Cerebellar nuclear complex (tissue), 1 donor: ENCODE data around the gene KCNH3.
A peak's percentile ranks its signal among the peaks of the same experiment; 100 is the strongest.

Experiments used
- DNase-seq, 2 experiments: peaks; one replicate each; lab custom pipeline; 2025; lab: John Stamatoyannopoulos, UW

Gene KCNH3

DNA sequence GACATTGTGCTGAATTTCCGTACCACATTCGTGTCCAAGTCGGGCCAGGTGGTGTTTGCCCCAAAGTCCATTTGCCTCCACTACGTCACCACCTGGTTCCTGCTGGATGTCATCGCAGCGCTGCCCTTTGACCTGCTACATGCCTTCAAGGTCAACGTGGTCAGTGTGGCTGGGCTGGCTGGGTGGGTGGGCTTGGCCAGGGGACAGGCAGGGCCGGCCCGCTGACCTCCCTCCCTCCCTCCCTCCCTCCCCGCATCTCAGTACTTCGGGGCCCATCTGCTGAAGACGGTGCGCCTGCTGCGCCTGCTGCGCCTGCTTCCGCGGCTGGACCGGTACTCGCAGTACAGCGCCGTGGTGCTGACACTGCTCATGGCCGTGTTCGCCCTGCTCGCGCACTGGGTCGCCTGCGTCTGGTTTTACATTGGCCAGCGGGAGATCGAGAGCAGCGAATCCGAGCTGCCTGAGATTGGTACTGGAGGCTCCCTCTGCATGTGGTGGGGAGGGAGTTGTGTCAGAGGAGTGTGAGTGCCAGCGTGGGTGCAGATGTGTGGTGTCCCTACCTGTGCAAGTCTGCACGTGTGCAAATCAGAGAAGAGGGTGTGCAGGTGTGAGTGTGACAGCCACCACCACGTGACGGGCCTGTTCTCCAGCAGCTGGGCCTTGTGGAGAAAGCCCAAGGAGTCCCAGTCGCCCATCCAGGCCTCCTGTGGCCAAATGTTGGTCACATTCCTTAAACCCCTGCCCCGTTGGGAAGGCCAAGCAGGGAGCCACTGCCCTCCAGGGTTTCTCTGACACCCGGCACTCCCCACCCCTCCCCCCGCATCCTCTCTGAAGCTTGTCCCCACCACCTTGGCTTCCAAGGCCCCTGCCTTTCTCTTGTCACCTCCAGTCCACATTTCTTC lies 5.3 kb downstream of the KCNH3 start:
- no peak for DNase-seq

- DNase-seq: no peak
These were observed 7.0 kb downstream of the KCNH3 start for GRCh38 chr12:49545815-49546214.

DNA sequence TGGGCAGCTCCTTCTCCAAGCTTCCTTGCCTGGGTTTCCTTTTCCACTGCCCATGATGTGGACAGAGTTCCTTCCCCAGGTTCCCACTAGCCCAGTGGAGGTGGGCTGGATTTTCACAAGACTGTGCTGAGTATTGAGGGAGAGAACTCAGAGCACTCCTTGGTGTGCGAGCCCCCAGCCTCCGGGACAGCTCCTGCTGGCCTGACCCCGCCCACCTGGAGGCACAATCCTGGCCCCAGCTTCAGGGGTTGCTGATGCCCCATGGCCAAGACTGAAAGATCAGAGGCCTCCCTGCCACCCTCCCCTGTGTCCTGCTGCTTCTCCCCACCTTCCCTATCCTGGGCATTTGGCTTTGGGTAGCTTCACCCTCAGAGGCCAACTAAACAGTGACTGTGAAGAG lies 7.7 kb downstream of the KCNH3 start:
- no peak for DNase-seq

DNA sequence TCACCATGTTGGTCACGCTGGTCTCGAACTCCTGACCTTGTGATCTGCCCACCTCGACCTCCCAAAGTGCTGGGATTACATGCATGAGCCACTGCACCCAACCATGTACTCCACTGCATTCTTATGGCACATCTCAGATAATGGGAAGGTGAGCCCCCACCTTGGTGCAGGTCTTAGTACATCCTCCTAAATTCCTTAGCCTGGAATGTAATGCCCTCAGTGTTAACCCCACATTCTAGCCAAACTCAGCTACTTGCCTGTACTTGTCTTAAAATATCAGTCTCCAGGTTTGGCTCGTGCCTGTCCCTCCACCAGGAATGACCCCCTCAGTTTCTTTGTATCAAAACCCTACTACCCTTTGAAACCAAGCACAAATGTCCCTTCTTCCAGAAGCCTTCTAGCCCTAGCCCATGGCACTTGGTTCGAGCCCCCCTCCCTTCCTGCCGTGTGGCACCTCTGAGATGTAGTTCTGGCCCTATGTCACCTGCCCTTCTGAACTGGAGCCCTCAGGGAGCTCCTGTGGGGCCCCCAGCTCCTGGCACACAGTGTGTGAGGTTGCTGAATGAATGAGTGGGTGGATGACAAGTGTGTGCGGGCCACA lies 8.4 kb downstream of the KCNH3 start:
- DNase-seq: no peak

GRCh38 chr12:49548481-49548821 lies 9.6 kb downstream of the KCNH3 start:
- DNase-seq: no peak

DNA sequence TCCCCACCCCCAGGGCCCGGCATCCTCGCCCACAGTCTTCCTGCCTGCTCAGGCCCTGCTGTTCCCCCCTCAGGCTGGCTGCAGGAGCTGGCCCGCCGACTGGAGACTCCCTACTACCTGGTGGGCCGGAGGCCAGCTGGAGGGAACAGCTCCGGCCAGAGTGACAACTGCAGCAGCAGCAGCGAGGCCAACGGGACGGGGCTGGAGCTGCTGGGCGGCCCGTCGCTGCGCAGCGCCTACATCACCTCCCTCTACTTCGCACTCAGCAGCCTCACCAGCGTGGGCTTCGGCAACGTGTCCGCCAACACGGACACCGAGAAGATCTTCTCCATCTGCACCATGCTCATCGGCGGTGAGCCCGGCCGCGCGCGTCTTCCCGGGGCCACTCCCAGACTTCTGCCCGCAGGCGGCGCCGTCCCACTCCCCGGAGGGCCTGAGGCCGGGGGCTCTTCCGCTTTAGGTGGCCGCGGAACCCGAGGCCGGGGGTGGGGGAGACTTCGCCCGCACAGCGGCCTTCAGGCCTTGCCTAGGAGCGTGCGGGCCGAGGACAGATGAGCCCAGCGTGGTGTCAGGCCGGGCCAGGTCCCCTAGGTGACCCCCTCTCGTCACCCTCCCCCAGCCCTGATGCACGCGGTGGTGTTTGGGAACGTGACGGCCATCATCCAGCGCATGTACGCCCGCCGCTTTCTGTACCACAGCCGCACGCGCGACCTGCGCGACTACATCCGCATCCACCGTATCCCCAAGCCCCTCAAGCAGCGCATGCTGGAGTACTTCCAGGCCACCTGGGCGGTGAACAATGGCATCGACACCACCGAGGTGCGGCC lies 10.2 kb downstream of the KCNH3 start:
- DNase-seq: no peak

- DNase-seq: no peak
These were observed 11.2 kb downstream of the KCNH3 start for GRCh38 chr12:49549735-49550692.

DNA sequence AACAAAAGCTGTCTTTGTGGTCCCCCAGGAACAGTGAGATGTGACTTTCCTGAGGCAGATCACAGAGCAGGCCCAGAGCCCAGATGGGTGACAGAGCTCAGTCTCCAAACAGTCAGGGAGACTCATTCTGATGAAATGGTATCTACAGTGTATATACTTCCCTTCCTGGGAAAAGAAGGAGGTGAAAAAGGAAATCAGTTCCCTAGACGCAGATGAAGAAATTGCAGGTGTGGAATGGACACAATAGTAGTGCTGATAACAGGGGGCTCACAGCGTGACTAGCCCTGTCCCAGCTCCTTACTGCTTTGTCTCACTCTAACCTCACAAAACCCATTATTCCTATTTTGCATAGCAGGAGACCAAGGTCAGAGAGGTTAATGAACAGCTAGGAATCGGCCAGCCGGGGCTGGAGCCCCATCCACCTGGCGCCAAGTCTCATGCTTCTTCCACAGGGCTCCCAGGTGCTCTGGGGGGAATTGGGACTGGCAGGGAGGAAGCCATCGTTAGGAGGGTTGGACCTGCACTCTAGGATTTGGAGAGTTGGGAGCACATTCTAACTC lies 11.9 kb downstream of the KCNH3 start:
- DNase-seq: no peak

DNA sequence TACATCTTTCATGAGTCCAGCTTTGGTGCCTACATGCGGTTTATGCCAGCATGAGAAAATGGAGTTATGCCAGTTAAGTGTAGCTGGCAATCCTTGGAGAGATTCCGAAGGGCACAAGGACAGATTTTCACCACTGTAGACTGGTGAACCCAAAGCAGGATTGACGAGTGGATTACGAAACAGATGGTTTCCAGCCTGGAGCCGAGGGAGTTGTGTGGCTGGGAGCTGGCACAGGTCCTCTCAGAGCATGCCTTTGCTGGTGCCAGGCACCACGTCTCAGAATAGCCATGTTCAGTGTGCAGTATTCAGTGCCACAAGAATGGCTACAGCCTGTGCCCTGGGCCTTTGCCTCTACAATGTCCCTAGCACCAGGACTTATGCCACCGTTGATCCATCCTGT lies 13.2 kb downstream of the KCNH3 start:
- peak in 1 of 2 experiments; percentile 16 for DNase-seq

DNA sequence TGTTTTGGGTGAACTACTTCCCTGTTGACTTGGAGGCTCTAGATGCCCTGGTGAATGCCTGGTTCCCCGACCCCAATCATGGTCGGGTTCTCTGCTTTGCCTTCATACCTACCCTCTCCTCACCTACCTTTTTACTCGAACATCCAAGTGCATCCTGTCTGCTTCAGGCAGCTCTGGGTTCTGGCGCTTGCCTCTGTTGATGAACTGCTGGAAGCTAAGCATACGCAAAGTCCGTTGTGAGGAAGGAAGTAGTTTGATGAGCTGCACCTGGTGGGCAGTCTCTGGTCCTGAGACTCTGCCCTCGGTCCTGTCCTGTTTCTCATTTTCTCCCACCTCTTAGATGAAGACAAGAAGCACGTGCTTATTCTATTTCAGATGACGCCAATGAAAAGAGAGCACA lies 13.6 kb downstream of the KCNH3 start:
- DNase-seq: no peak

- no peak for DNase-seq
These were observed 14.1 kb downstream of the KCNH3 start for GRCh38 chr12:49552899-49553298.

DNA sequence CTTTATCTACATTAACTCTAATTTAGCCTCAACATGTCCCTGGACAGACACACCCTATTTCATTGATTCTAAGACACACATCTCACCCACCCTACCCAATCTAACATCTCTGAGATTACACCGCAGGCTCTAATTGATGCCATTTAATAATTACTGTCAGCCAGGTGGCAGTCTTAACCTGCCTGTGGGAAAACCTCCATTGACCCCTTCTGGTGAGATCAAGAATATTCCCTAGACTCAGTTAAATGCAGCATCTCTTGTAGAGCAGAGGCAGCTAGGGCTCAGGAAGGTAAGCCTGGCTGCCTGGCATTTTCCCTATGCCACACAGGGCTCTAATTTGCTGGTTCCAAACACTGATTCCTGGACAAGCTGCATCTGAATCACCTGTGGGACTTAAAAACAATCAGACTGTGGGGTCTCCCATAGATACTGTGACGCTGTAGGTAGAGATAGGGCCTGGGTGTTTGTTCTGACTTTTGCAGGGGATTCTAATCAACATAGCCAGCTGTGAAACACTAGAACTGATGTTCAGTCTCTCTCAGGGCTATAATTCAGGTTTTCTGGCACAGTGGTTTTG lies 14.8 kb downstream of the KCNH3 start:
- no peak for DNase-seq

- DNase-seq: no peak
These were observed 15.4 kb downstream of the KCNH3 start for GRCh38 chr12:49554266-49554665.

DNA sequence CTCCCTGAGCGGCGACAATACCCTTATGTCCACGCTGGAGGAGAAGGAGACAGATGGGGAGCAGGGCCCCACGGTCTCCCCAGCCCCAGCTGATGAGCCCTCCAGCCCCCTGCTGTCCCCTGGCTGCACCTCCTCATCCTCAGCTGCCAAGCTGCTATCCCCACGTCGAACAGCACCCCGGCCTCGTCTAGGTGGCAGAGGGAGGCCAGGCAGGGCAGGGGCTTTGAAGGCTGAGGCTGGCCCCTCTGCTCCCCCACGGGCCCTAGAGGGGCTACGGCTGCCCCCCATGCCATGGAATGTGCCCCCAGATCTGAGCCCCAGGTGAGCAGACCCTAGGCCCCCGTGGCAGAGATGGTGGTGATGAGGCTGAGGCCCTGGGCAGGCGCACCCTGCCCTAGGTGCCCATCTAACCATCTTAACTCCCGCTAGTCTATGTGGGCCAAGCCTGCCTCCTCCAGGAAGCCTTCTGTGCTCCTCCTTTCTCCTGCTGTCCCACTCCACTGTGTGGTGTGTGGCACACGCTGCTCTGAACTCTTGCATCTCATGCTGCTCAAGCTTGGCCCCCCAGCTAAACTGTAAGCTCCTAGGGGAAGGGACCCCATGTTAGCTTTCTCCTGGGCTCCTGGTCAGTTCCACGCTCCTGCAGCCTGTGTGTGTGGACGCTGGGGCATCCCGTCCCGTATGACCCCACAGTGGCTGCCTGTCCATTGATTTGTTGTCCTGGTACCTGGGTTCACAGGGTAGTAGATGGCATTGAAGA lies 17.0 kb downstream of the KCNH3 start:
- no peak for DNase-seq

GRCh38 chr12:49556391-49557186 lies 17.8 kb downstream of the KCNH3 start:
- no peak for DNase-seq

GRCh38 chr12:49557187-49557916 lies 18.5 kb downstream of the KCNH3 start:
- DNase-seq: no peak

DNA sequence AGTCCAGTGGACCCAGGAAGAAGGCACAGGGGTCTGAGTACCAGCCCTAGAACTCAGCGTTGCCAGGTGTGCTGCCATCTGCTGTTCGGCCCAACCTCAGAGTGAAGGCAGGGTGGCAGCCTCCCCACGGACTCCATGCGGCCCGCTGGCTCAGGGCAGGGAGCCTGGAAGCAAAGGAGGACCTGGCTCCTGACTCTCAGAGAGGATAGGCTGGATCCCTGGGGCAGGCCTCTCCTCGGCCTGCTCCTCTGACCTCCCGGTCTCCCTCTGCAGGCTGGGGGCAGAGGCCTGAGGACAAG lies 19.0 kb downstream of the KCNH3 start:
- DNase-seq: no peak

DNA sequence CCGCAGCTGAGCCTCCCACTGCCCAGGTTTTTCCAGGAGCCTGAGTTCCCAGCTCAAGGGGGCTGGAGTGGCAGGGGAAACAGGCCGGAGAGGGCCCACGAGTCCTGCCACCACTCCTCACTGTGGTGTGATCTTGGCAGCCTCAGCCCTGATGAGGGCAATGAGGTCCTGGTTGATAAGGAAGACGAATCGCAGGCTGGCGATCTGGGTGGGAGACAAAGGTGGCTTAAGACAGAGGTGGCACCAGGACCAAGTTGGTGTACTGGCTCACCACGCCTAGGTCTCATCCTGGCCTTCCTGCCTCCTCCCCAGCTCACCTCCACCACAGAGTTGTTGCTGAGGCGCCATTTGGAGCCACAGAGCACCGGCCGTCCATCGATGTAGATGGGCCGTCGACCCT lies 19.7 kb downstream of the KCNH3 start:
- DNase-seq: no peak
